Spleen (tissue), 11 donors: Measurements from ENCODE around the gene TOMM6. TPM values are rescaled to one million over a fixed set of nuclear protein-coding genes. Genes with fewer than 3 reads are reported as not detected.

ENCODE experiments used
- DNase-seq: peaks from one replicate; pipeline ENCODE4 v3.0.0-alpha.2; 2020
- H3K27ac ChIP-seq, 8 donors: fragments of 200-600 bp; sonication (generic) in 7 of 8; 1 replicate in 4 of 8; 2 replicates in 4 of 8; pipeline versions ENCODE4 v1.5.0 to v1.8.0; 2016 to 2021; ENCODE audit warnings: inconsistent platforms in 4 of 8, mild to moderate bottlenecking in 4 of 8, moderate library complexity in 1 of 8
- H3K27me3 ChIP-seq, 7 donors: fragments of 200-600 bp; sonication (generic) in 6 of 7; replicated peaks in 1 of 7; 1 replicate in 4 of 7; 2 replicates in 3 of 7; pipeline versions ENCODE4 v1.5.0 to v1.8.0; 2016 to 2021; ENCODE audit warnings: inconsistent platforms in 3 of 7, mild to moderate bottlenecking in 1 of 7
- H3K36me3 ChIP-seq, 6 donors: fragments of 200-600 bp; sonication (generic) in 5 of 6; 1 replicate in 4 of 6; 2 replicates in 2 of 6; pipeline versions ENCODE4 v1.5.0 to v1.8.0; 2016 to 2021; ENCODE audit warnings: inconsistent platforms in 2 of 6
- H3K4me1 ChIP-seq, 6 donors: fragments of 200-600 bp; sonication (generic) in 5 of 6; 1 replicate in 3 of 6; 2 replicates in 3 of 6; pipeline versions ENCODE4 v1.5.0 to v1.8.0; 2016 to 2021; ENCODE audit warnings: inconsistent platforms in 3 of 6
- H3K4me3 ChIP-seq, 8 donors: fragments of 200-600 bp; sonication (generic) in 7 of 8; 1 replicate in 4 of 8; 2 replicates in 4 of 8; pipeline versions ENCODE4 v1.5.0 to v1.8.0; 2016 to 2021; ENCODE audit warnings: inconsistent platforms in 4 of 8, mild to moderate bottlenecking in 4 of 8, moderate library complexity in 2 of 8
- H3K9me3 ChIP-seq, 8 donors: fragments of 200-600 bp; sonication (generic) in 7 of 8; 1 replicate in 4 of 8; 2 replicates in 4 of 8; pipeline versions ENCODE4 v1.5.0 to v1.8.0; 2016 to 2021; ENCODE audit warnings: inconsistent platforms in 4 of 8
- CTCF ChIP-seq, 11 experiments: fragments of 200-600 bp in 7 of 11; fragments of 450-650 bp in 4 of 11; sonication (generic) in 4 of 11; IDR thresholded peaks in 8 of 11; conservative IDR thresholded peaks in 3 of 11; 1 replicate in 7 of 11; 2 replicates in 4 of 11; pipeline versions ENCODE4 v1.4.0 to v1.8.0; 2016 to 2021; ENCODE audit warnings: antibody characterized with exemption in 11 of 11, inconsistent platforms in 4 of 11, mild to moderate bottlenecking in 1 of 11
- POLR2A ChIP-seq, 3 donors: fragments of 450-650 bp; IDR thresholded peaks; one replicate each; pipeline ENCODE4 v1.5.1; 2017; ENCODE audit warnings: antibody characterized with exemption in 3 of 3, mild to moderate bottlenecking in 1 of 3
- POLR2AphosphoS5 ChIP-seq, 3 donors: sonication (generic); formaldehyde crosslinking; IDR thresholded peaks; one replicate each; pipeline ENCODE4 v1.5.1; 2017; ENCODE audit warnings: antibody characterized with exemption in 3 of 3
- WGBS, 5 donors: extraction: QIAGEN DNeasy Blood & Tissue Kit in 3 of 5; methylation state at CpG; one replicate each; pipeline versions ENCODE4 v1.1.5 to v1.1.7; 2013 to 2018; 5-methylcytosine and 5-hydroxymethylcytosine counted together
- intact Hi-C: fragments of 100-400 bp; cut with DNase I; formaldehyde crosslinking; loops from one replicate; pipeline ENCODE4 v1.15.0; 2023; ENCODE audit warnings: low total_unique reads
- polyA plus RNA-seq, 3 donors: library from polyadenylated mRNA; stranded (reverse); fragments of 200-250 nt; gene quantifications; one replicate each; pipeline ENCODE4 v1.2.1, GENCODE V29; 2013
- total RNA-seq, 7 donors: library from RNA; depleted of rRNA in 3 of 7; stranded (reverse); fragments of >200 nt in 3 of 7; fragmentation: NEBNext Ultra II Directional in 4 of 7; extraction: Animal tissue kit (Norgen Biotek cat#: 25700) in 4 of 7; gene quantifications; one replicate each; pipeline versions ENCODE4 v1.1.0 to v1.2.1, GENCODE V29; 2016 to 2021
- donor health status: healthy with polysubstance abuse.
- donor health status: DM: no; HTN: no; CAD: no; lungs with moderate emphysema.
- donor health status: DM: no; HTN: no; CAD: no.
- donor health status: Bipolar disorder and iron deficiency.
- donor health status: healthy.
- donor health status: DM: no; HTN: no; CAD: no.
- donor health status: DM: yes; HTN: yes; CAD: no.

The TOMM6 gene
- total and polyA plus RNA-seq, 10 donors, result 110 to 439 (median 137) TPM

DNA sequence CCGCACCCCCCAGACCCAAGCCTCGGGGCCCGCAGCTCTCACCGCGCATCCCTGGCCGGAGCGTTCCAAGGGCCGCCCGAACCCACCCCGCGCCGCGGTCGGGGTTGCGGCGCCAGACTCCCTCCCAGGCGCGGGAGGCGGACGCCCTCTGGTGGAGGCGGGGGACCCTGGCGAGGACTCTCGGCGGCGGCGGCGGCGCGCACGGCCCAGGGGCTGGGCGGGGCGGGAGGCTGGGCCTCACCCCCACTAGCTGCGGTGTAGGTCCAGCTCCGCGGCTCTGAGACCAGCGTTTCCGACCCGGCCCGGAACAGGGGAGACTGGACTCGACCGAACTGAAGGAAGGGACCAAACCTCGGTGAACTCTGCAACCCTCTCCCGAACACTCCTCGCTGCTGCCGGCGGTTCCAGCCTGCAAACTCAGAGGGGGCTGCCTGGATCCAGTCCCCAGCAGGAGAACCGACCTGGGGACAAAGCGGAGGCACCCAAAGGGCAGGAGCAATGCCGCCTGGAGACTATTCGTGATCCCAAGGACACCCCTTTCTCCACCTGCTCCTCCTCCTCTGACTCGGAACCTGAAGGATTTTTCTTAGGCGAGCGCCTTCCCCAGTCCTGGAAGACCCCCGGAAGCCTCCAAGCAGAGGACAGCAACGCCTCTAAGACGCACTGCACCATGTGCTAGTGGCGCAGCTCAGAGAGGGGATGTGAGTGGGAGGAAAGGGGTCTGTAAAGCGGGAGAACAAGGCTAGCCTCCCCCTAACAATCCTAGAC is 859 bp upstream of the TOMM6 start:
- DNase-seq, result peak; percentile 99
- peak overlapping the region; percentile 89 to 98 (median 94) for H3K27ac ChIP-seq
- WGBS, 5 donors, result 0 to 4% (median 1%) methylated on average over 9 to 58 of the region's 58 CpGs
- intact Hi-C loops, result no loop called here
- peak overlapping the region; percentile 79 to 93 (median 90) for H3K4me3 ChIP-seq
- no peaks in the 10 kb centered on the region for H3K9me3 ChIP-seq
- H3K27me3 ChIP-seq, result no peaks in the 10 kb centered on the region
- H3K4me1 ChIP-seq, result peaks cover 26 to 77% (median 53%) of the 10 kb centered on the region in 6 donors
- peaks cover 0 to 51% (median 27%) of the 10 kb centered on the region in 6 donors for H3K36me3 ChIP-seq
- TF ChIP-seq POLR2A (IDR thresholded peaks at IDR 0.05), result no peak
- peak; percentile 67 to 84 (median 78) for TF ChIP-seq POLR2AphosphoS5 (IDR thresholded peaks at IDR 0.05)
- TF ChIP-seq CTCF (IDR thresholded peaks at IDR 0.05 in 8 of 11, conservative IDR thresholded peaks at IDR 0.05 in 3 of 11), result peak; percentile 65 to 98 (median 93)

DNA sequence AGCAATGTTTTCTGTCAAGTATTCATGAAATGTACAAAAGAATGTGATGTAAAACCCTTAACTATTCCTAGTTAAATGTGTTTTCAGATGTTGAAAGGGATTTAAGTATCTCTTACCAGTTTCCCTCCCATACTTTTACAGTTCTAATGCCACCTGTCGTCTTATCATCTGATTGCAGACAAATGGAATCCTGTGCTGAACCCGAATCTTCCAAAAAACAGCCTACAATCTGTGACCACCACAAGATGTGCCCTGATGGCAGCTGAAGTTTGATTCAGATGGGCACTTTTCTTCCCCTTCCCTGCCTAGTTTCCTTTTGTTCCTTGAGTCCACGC is 1.9 kb downstream of the TOMM6 start:
- TF ChIP-seq POLR2A (IDR thresholded peaks at IDR 0.05) (no peak), CTCF (IDR thresholded peaks at IDR 0.05 in 8 of 11, conservative IDR thresholded peaks at IDR 0.05 in 3 of 11) (no peak), POLR2AphosphoS5 (IDR thresholded peaks at IDR 0.05) (no peak)
- H3K4me1 ChIP-seq, result peaks cover 25 to 55% (median 43%) of the 10 kb centered on the region in 6 donors
- H3K9me3 ChIP-seq, result no peaks in the 10 kb centered on the region
- WGBS, 5 donors, result 73 to 83% (median 76%) methylated on average over 3 of the region's 3 CpGs
- peaks cover 0 to 70% (median 42%) of the 10 kb centered on the region in 6 donors for H3K36me3 ChIP-seq
- peak overlapping the region in 1 of 8 donors; percentile 9 for H3K27ac ChIP-seq
- no peaks in the 10 kb centered on the region for H3K27me3 ChIP-seq
- no peak for DNase-seq
- no peak overlapping the region for H3K4me3 ChIP-seq
- intact Hi-C loops, result no loop called here

DNA sequence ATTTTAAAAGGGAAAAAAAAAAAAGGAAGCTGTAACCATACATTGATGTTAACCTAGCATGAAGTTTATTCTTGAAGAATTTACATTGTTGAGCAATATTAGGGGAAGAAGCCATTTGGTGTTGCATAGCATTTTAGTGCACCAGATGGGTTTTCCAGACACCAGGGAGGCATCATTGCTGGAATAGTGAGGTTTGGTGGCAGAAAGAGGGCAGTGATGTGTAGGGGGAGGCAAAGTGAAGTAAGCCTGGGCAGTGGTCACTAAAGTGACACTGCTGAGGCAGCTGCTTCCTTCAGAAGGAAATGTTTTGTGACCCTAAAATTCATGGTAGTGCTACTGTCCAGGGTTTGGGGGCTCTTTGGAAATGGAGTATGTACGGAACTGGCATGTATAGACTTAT is 2.6 kb downstream of the TOMM6 start:
- Histone ChIP-seq H3K4me1 (peaks cover 19 to 49% (median 36%) of the 10 kb centered on the region in 6 donors), H3K27ac (no peak overlapping the region), H3K9me3 (no peaks in the 10 kb centered on the region), H3K36me3 (peaks cover 0 to 72% (median 46%) of the 10 kb centered on the region in 6 donors), H3K4me3 (no peak overlapping the region), H3K27me3 (no peaks in the 10 kb centered on the region)
- DNase-seq, result no peak
- WGBS, 5 donors, result 89 to 100% (median 97%) methylated on average over 1 of the region's 1 CpG
- intact Hi-C loops, result loop anchor here (10.0 kb wide), 1 partner anchor 105 kb away; the partner anchor contains the start of gene USP49
- no peak for TF ChIP-seq POLR2AphosphoS5 (IDR thresholded peaks at IDR 0.05)
- no peak for TF ChIP-seq CTCF (IDR thresholded peaks at IDR 0.05 in 8 of 11, conservative IDR thresholded peaks at IDR 0.05 in 3 of 11)
- no peak for TF ChIP-seq POLR2A (IDR thresholded peaks at IDR 0.05)

- no peak overlapping the region for H3K4me3 ChIP-seq
- 81 to 94% (median 84%) methylated on average over 1 of the region's 1 CpG for WGBS, 5 donors
- H3K36me3 ChIP-seq, result peaks cover 0 to 78% (median 52%) of the 10 kb centered on the region in 6 donors
- H3K9me3 ChIP-seq, result no peaks in the 10 kb centered on the region
- H3K27ac ChIP-seq, result no peak overlapping the region
- peaks cover 6 to 36% (median 24%) of the 10 kb centered on the region in 6 donors for H3K4me1 ChIP-seq
- no peak for TF ChIP-seq POLR2AphosphoS5 (IDR thresholded peaks at IDR 0.05)
- TF ChIP-seq CTCF (IDR thresholded peaks at IDR 0.05 in 8 of 11, conservative IDR thresholded peaks at IDR 0.05 in 3 of 11), result no peak
- no peak for TF ChIP-seq POLR2A (IDR thresholded peaks at IDR 0.05)
- intact Hi-C loops, result loop anchor here (10.0 kb wide), 1 partner anchor 103 kb away; the partner anchor contains the start of gene USP49
- no peaks in the 10 kb centered on the region for H3K27me3 ChIP-seq
- no peak for DNase-seq
These were observed 3.8 kb downstream of the TOMM6 start for GRCh38 chr6:41791305-41791704.
